DOHH2 (cell line): ENCODE data around the gene SULT4A1.

Experiments
- H3F3A ChIP-seq: fragments of 200-600 bp; sonication (generic), shearing (Covaris generic); 2 replicates; pipeline ENCODE4 v1.6.0; 2016; ENCODE audit warnings: antibody characterized with exemption, mild to moderate bottlenecking; ENCODE audit not compliant: control insufficient read depth, insufficient read depth
- H3K27ac ChIP-seq: fragments of 200-600 bp; sonication (generic); 2 replicates; pipeline ENCODE4 v1.5.1; 2014; ENCODE audit warnings: low read depth, mild to moderate bottlenecking, low read length, moderate library complexity
- H3K27me3 ChIP-seq: fragments of 200-600 bp; sonication (generic); 2 replicates; pipeline ENCODE4 v1.6.1; 2014; ENCODE audit warnings: mild to moderate bottlenecking, low read length, mixed read lengths; ENCODE audit not compliant: control insufficient read depth
- H3K36me3 ChIP-seq: fragments of 200-600 bp; sonication (generic); 2 replicates; pipeline ENCODE4 v1.6.1; 2014; ENCODE audit warnings: mild to moderate bottlenecking, low read length, moderate library complexity, mixed read lengths; ENCODE audit not compliant: control insufficient read depth
- H3K4me1 ChIP-seq: fragments of 200-600 bp; sonication (generic); 2 replicates; pipeline ENCODE4 v1.6.1; 2014; ENCODE audit warnings: mild to moderate bottlenecking, low read length, mixed read lengths; ENCODE audit not compliant: control insufficient read depth
- H3K4me2 ChIP-seq: fragments of 200-600 bp; sonication (generic); 2 replicates; pipeline ENCODE4 v1.6.0; 2014; ENCODE audit warnings: mild to moderate bottlenecking, low read length, moderate library complexity
- H3K4me3 ChIP-seq: fragments of 200-600 bp; sonication (generic); 2 replicates; pipeline ENCODE4 v1.5.1; 2014; ENCODE audit warnings: mild to moderate bottlenecking, low read length, mixed read lengths
- H3K79me2 ChIP-seq: fragments of 200-600 bp; sonication (generic); 2 replicates; pipeline ENCODE4 v1.6.1; 2014; ENCODE audit warnings: mild to moderate bottlenecking, low read length, mixed read lengths; ENCODE audit not compliant: control insufficient read depth
- H3K9me2 ChIP-seq: fragments of 200-600 bp; sonication (generic); replicated peaks from 2 replicates; pipeline ENCODE4 v1.6.1; 2014; ENCODE audit warnings: mild to moderate bottlenecking, low read length, mixed read lengths; ENCODE audit not compliant: control insufficient read depth
- H3K9me3 ChIP-seq: fragments of 200-600 bp; sonication (generic); 2 replicates; pipeline ENCODE4 v1.6.1; 2014; ENCODE audit warnings: antibody characterized with exemption, low read length, mixed read lengths; ENCODE audit not compliant: control insufficient read depth, insufficient read depth
- H4K20me1 ChIP-seq: fragments of 200-600 bp; sonication (generic); 2 replicates; pipeline ENCODE4 v1.6.0; 2014; ENCODE audit warnings: low read depth, mild to moderate bottlenecking, antibody characterized with exemption, low read length, moderate library complexity; ENCODE audit not compliant: control insufficient read depth, insufficient read depth
- EZH2phosphoT487 ChIP-seq: fragments of 200-600 bp; sonication (generic); IDR thresholded peaks from 2 replicates; pipeline ENCODE4 v1.6.1; 2017; ENCODE audit warnings: borderline replicate concordance, mild to moderate bottlenecking, antibody characterized with exemption, low read length, moderate library complexity, mixed read lengths
- TF ChIP-seq, protein P1 (sequence below): fragments of 200-600 bp; sonication (generic); IDR thresholded peaks from one replicate; pipeline ENCODE4 v1.5.1; 2014; ENCODE audit warnings: antibody characterized with exemption, mild to moderate bottlenecking, low read depth, low read length; ENCODE audit not compliant: poor library complexity, severe bottlenecking

The SULT4A1 gene

DNA sequence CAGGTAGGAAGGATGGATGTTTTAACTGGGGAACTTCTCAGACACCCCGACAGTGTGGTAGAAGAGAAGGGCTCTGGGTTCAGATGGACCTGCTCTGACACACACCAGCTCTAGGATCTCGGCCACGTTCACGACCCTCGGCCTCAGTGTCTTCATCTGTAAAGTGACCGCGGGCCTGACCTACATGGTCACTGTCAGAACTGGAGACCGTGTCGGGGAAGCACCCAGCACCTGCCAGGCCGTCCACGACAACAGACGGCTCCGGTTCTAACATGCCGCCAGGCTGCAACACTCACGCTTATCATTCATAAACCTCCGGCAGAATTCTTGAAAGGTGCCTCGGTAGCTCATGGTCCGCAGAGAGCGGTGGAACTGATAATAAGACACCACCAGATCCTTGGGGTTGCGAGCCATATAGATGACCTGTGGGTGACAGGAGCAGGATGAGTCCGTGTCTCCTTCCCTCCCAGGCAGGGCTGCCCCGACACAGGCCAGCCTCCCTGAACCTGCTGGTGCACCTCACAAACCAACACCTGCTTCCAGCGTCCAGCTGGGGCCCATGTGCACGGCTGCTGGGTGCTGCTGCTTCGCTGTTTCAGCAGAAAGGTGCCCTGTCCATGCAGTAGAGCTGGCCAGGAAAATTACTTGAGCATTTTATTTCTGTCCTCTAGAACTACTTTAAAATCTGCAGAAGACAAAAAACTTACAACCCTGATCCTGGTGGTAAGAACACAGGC lies 23.6 kb downstream of the SULT4A1 start:
- TF ChIP-seq EZH2phosphoT487, result no peak
- TF ChIP-seq, protein P1, sequence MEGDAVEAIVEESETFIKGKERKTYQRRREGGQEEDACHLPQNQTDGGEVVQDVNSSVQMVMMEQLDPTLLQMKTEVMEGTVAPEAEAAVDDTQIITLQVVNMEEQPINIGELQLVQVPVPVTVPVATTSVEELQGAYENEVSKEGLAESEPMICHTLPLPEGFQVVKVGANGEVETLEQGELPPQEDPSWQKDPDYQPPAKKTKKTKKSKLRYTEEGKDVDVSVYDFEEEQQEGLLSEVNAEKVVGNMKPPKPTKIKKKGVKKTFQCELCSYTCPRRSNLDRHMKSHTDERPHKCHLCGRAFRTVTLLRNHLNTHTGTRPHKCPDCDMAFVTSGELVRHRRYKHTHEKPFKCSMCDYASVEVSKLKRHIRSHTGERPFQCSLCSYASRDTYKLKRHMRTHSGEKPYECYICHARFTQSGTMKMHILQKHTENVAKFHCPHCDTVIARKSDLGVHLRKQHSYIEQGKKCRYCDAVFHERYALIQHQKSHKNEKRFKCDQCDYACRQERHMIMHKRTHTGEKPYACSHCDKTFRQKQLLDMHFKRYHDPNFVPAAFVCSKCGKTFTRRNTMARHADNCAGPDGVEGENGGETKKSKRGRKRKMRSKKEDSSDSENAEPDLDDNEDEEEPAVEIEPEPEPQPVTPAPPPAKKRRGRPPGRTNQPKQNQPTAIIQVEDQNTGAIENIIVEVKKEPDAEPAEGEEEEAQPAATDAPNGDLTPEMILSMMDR, result no peak
- H3K4me2 ChIP-seq, result no peak overlapping the region
- no peaks in the 10 kb centered on the region for H3K36me3 ChIP-seq

DNA sequence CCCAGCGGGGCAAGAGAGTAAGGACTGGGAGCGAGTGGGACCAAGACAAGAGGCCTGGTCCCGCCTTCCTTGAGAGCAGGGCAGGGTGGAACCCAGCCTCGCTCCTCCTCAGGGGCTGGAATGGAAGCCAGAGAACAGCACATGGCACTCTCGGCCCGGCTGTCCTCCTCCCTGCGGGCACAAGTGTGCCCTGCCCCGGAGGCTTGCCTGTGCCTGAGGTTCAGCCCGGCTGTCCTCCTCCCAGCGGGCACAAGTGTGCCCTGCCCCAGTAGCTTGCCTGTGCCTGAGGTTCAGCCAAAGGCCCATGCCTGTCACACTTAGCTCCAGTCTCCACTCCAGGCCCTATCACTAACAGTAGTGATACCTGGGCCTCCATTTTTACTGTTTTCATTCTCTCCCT lies 24.2 kb downstream of the SULT4A1 start:
- H4K20me1 ChIP-seq, result no peaks in the 10 kb centered on the region
- H3K4me1 ChIP-seq, result no peaks in the 10 kb centered on the region
- no peaks in the 10 kb centered on the region for H3K27me3 ChIP-seq
- H3K4me3 ChIP-seq, result no peak overlapping the region
- H3F3A ChIP-seq, result no peaks in the 10 kb centered on the region
- H3K9me2 ChIP-seq, result no peaks in the 10 kb centered on the region
- H3K79me2 ChIP-seq, result no peaks in the 10 kb centered on the region
- no peak overlapping the region for H3K27ac ChIP-seq
- no peaks in the 10 kb centered on the region for H3K9me3 ChIP-seq
- H3K4me2 ChIP-seq, result no peak overlapping the region
- no peaks in the 10 kb centered on the region for H3K36me3 ChIP-seq
- no peak for TF ChIP-seq EZH2phosphoT487
- TF ChIP-seq, protein P1, result no peak

More for the DNA sequence above, 23.6 kb downstream of the SULT4A1 start:
- Histone ChIP-seq H3K27me3 (no peaks in the 10 kb centered on the region), H3K79me2 (no peaks in the 10 kb centered on the region), H3K27ac (no peak overlapping the region), H4K20me1 (no peaks in the 10 kb centered on the region), H3K9me2 (no peaks in the 10 kb centered on the region), H3K9me3 (no peaks in the 10 kb centered on the region), H3F3A (no peaks in the 10 kb centered on the region), H3K4me3 (no peak overlapping the region), H3K4me1 (no peaks in the 10 kb centered on the region)

DNA sequence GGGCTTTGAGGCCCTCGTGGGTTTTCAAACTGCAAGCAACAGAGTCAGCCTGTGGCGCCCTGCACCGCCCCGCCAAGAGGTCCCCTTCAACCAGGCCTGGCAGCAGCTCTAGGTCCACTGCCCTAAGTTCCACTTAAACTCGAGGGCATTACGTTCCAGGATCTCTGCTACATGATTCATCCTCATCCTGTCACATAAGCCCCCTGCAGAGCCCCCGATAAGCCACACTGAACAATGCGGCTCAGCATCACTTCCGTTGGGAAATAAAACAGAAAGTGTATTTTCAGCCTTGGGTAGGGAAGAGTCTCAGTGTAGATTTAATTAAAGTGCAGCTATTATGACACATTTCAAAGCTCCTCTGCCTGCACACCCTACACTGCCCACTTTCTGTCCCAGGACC lies 24.6 kb downstream of the SULT4A1 start:
- H3K79me2 ChIP-seq, result no peaks in the 10 kb centered on the region
- no peaks in the 10 kb centered on the region for H3K9me3 ChIP-seq
- H3K4me2 ChIP-seq, result no peak overlapping the region
- H3K27me3 ChIP-seq, result no peaks in the 10 kb centered on the region
- no peaks in the 10 kb centered on the region for H4K20me1 ChIP-seq
- H3F3A ChIP-seq, result no peaks in the 10 kb centered on the region
- H3K4me3 ChIP-seq, result no peak overlapping the region
- no peak for TF ChIP-seq EZH2phosphoT487
- TF ChIP-seq, protein P1, result no peak
- no peaks in the 10 kb centered on the region for H3K36me3 ChIP-seq
- H3K9me2 ChIP-seq, result no peaks in the 10 kb centered on the region
- H3K27ac ChIP-seq, result no peak overlapping the region
- H3K4me1 ChIP-seq, result no peaks in the 10 kb centered on the region
